Measurements from ENCODE around the gene TMEM131. TPM values are rescaled to one million over a fixed set of nuclear protein-coding genes. Genes with fewer than 3 reads are reported as not detected.
"Not testable (repeated sequence)": the region's sequence is repeated elsewhere in the genome, so short reads cannot be mapped to it uniquely, and the experiment has no call there.

TMEM131 gene
- total RNA-seq, 1 donor from 2014 or later: 36.4 TPM

- no peak for DNase-seq (ENCODE audit: extremely low spot score, unreplicated experiment)
- peaks cover 7% of the 10 kb centered on the region for H3K27me3 Mint-ChIP-seq (ENCODE audit: unreplicated experiment)
- H3K36me3 Mint-ChIP-seq (ENCODE audit: unreplicated experiment): no peaks in the 10 kb centered on the region
- no peak overlapping the region for H3K27ac Mint-ChIP-seq (ENCODE audit: unreplicated experiment)
- H3K4me1 Mint-ChIP-seq (ENCODE audit: unreplicated experiment): peaks cover 2% of the 10 kb centered on the region
- no peak overlapping the region for H3K4me3 Mint-ChIP-seq (ENCODE audit: unreplicated experiment)
- H3K9me3 Mint-ChIP-seq (ENCODE audit: unreplicated experiment): no peaks in the 10 kb centered on the region
- TF ChIP-seq CTCF (IDR thresholded peaks at IDR 0.05): no peak
Observed at GRCh38 chr2:97712693-97713295, 283.0 kb downstream of the TMEM131 start.

- not testable (repeated sequence) for H3K4me1 Mint-ChIP-seq (ENCODE audit: unreplicated experiment); H3K27ac Mint-ChIP-seq (ENCODE audit: unreplicated experiment); DNase-seq (ENCODE audit: extremely low spot score, unreplicated experiment); H3K36me3 Mint-ChIP-seq (ENCODE audit: unreplicated experiment); H3K27me3 Mint-ChIP-seq (ENCODE audit: unreplicated experiment); H3K4me3 Mint-ChIP-seq (ENCODE audit: unreplicated experiment); H3K9me3 Mint-ChIP-seq (ENCODE audit: unreplicated experiment)
Observed at GRCh38 chr2:97712175-97712574, 283.6 kb downstream of the TMEM131 start.

GRCh38 chr2:97711394-97711711, 284.4 kb downstream of the TMEM131 start:
- Mint-ChIP-seq H3K4me1 (ENCODE audit: unreplicated experiment) (peaks cover 2% of the 10 kb centered on the region), H3K9me3 (ENCODE audit: unreplicated experiment) (no peaks in the 10 kb centered on the region), H3K27ac (ENCODE audit: unreplicated experiment) (no peak overlapping the region), H3K36me3 (ENCODE audit: unreplicated experiment) (no peaks in the 10 kb centered on the region), H3K4me3 (ENCODE audit: unreplicated experiment) (no peak overlapping the region), H3K27me3 (ENCODE audit: unreplicated experiment) (peaks cover 4% of the 10 kb centered on the region)
- TF ChIP-seq CTCF (IDR thresholded peaks at IDR 0.05): no peak
- no peak for DNase-seq (ENCODE audit: extremely low spot score, unreplicated experiment)

- Mint-ChIP-seq H3K27ac (ENCODE audit: unreplicated experiment) (no peak overlapping the region), H3K4me3 (ENCODE audit: unreplicated experiment) (no peak overlapping the region), H3K36me3 (ENCODE audit: unreplicated experiment) (no peaks in the 10 kb centered on the region), H3K27me3 (ENCODE audit: unreplicated experiment) (peaks cover 2% of the 10 kb centered on the region), H3K4me1 (ENCODE audit: unreplicated experiment) (peaks cover 2% of the 10 kb centered on the region), H3K9me3 (ENCODE audit: unreplicated experiment) (no peaks in the 10 kb centered on the region)
- no peak for DNase-seq (ENCODE audit: extremely low spot score, unreplicated experiment)
- no peak for TF ChIP-seq CTCF (IDR thresholded peaks at IDR 0.05)
Observed at GRCh38 chr2:97708608-97709007, 287.1 kb downstream of the TMEM131 start.

GRCh38 chr2:97708048-97708380, 287.7 kb downstream of the TMEM131 start:
- H3K9me3 Mint-ChIP-seq (ENCODE audit: unreplicated experiment): no peaks in the 10 kb centered on the region
- peaks cover 2% of the 10 kb centered on the region for H3K4me1 Mint-ChIP-seq (ENCODE audit: unreplicated experiment)
- DNase-seq (ENCODE audit: extremely low spot score, unreplicated experiment): no peak
- H3K36me3 Mint-ChIP-seq (ENCODE audit: unreplicated experiment): no peaks in the 10 kb centered on the region
- H3K27me3 Mint-ChIP-seq (ENCODE audit: unreplicated experiment): peaks cover 2% of the 10 kb centered on the region
- no peak overlapping the region for H3K27ac Mint-ChIP-seq (ENCODE audit: unreplicated experiment)
- no peak overlapping the region for H3K4me3 Mint-ChIP-seq (ENCODE audit: unreplicated experiment)
- TF ChIP-seq CTCF (IDR thresholded peaks at IDR 0.05): no peak

All from osteocyte (in vitro differentiated cells).